Lung (tissue), 12 donors: ENCODE measurements around the gene EDA. TPM values are rescaled to one million over a fixed set of nuclear protein-coding genes. Genes with fewer than 3 reads are reported as not detected.

Experiments
- ATAC-seq: fragments of 200-7000 bp; cut with Tn5 transposase; one replicate; pipeline ENCODE4 v1.9.1; 2020; ENCODE audit warnings: moderate number of reproducible peaks; ENCODE audit not compliant: insufficient read depth, low FRiP score
- DNase-seq, 3 donors: peaks; one replicate each; pipeline ENCODE4 v3.0.0-alpha.2; 2013 to 2017
- H3K27ac ChIP-seq, 2 donors: one replicate each; pipeline ENCODE4 v1.5.1; 2013; ENCODE audit warnings: mild to moderate bottlenecking in 2 of 2, moderate library complexity in 2 of 2, control low read depth in 1 of 2, inconsistent platforms in 1 of 2, low read depth in 1 of 2, low read length in 1 of 2
- H3K27me3 ChIP-seq, 3 donors: one replicate each; pipeline ENCODE4 v1.5.1; 2013; ENCODE audit warnings: low read length in 2 of 3; ENCODE audit not compliant: control insufficient read depth in 3 of 3, insufficient read depth in 3 of 3
- H3K36me3 ChIP-seq, 4 donors: one replicate each; pipeline ENCODE4 v1.5.1; 2013; ENCODE audit warnings: low read length in 4 of 4, mild to moderate bottlenecking in 1 of 4, moderate library complexity in 1 of 4; ENCODE audit not compliant: control insufficient read depth in 4 of 4, insufficient read depth in 4 of 4
- H3K4me1 ChIP-seq, 5 donors: one replicate each; pipeline ENCODE4 v1.5.1; 2013; ENCODE audit warnings: low read length in 5 of 5, mild to moderate bottlenecking in 2 of 5, moderate library complexity in 1 of 5; ENCODE audit not compliant: control insufficient read depth in 5 of 5, insufficient read depth in 5 of 5
- H3K4me3 ChIP-seq: one replicate; pipeline ENCODE4 v1.5.1; 2013; ENCODE audit warnings: mild to moderate bottlenecking, control low read depth, moderate library complexity
- H3K9ac ChIP-seq, 2 donors: one replicate each; pipeline ENCODE4 v1.5.1; 2013; ENCODE audit warnings: low read length in 2 of 2, control low read depth in 1 of 2; ENCODE audit not compliant: insufficient read depth in 1 of 2
- H3K9me3 ChIP-seq, 4 donors: one replicate each; pipeline ENCODE4 v1.5.1; 2013; ENCODE audit warnings: low read length in 3 of 4, mild to moderate bottlenecking in 1 of 4, moderate library complexity in 1 of 4; ENCODE audit not compliant: control insufficient read depth in 4 of 4, insufficient read depth in 3 of 4
- WGBS, 2 donors: extraction: QIAGEN DNeasy Blood & Tissue Kit; methylation state at CpG; one replicate each; pipeline ENCODE4 v1.1.7; 2013; 5-methylcytosine and 5-hydroxymethylcytosine counted together
- polyA plus RNA-seq, 2 donors: library from polyadenylated mRNA; stranded (reverse); fragments of 200-250 nt; gene quantifications; one replicate each; pipeline ENCODE4 v1.2.1, GENCODE V29; 2013
- total RNA-seq, 2 donors: library from RNA; depleted of rRNA in 1 of 2; stranded (reverse); fragments of >200 nt in 1 of 2; gene quantifications; one replicate each; pipeline ENCODE4 v1.2.1, GENCODE V29; 2014 to 2021
- TF ChIP-seq, protein P1 (sequence below): IDR thresholded peaks from 2 replicates; pipeline ENCODE4 v1.5.1; 2012; ENCODE audit warnings: mild to moderate bottlenecking; ENCODE audit errors: control extremely low read depth, extremely low read depth
- donor health status: control.
- donor health status: control.
- donor health status: Bipolar disorder and iron deficiency.
- donor health status: healthy.
- donor health status: DM: yes; HTN: yes; CAD: no.

The EDA gene
- total and polyA plus RNA-seq, 4 donors: 0.93 to 7.9 (median 3.1) TPM

DNA sequence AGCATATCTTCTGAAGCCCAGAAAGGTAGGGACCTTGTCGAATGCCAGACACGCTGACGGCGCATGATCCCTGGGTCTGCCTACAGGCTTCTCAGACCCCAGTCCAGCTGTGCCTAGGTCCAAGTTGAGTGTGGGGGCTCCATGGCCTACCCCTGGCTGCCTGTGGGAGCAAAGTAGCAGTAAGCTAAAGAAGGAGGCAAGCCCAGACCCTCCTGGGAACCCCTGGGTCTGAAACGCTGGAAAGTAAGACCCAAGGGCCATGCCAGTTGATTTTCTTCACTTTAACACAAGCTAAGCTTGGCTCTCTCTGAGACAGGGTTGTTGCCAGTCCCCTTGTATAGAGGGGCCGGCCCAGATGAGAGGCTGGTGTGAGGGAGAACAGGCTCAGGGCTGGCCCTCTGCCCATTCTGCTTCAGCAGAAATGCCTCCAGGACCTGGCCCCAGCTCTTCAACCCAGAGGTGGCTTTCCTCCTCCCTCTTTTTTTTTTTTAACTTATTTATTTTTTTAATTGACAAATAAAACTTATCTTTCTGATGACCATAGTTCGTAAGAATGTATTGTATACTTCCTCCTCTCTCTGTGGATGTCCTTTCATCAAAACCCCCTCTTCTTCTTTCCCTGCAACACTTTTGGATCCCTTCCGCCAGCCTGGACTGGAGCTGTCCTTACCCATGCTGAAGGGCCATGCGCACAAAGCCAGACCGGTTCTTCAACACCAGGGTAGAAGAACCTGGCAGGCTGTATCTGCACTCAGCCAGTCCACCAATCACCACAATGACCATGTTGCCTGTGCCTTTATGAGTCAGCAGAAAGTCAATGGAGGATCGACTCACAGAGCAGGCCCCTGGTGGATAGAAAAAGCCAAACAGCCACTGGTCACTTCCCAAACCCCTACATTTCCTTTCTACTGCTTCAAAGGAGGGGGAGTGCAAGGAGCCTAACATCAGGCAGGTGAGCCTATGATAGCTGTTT is 426.8 kb downstream of the EDA start:
- TF ChIP-seq, protein P1, sequence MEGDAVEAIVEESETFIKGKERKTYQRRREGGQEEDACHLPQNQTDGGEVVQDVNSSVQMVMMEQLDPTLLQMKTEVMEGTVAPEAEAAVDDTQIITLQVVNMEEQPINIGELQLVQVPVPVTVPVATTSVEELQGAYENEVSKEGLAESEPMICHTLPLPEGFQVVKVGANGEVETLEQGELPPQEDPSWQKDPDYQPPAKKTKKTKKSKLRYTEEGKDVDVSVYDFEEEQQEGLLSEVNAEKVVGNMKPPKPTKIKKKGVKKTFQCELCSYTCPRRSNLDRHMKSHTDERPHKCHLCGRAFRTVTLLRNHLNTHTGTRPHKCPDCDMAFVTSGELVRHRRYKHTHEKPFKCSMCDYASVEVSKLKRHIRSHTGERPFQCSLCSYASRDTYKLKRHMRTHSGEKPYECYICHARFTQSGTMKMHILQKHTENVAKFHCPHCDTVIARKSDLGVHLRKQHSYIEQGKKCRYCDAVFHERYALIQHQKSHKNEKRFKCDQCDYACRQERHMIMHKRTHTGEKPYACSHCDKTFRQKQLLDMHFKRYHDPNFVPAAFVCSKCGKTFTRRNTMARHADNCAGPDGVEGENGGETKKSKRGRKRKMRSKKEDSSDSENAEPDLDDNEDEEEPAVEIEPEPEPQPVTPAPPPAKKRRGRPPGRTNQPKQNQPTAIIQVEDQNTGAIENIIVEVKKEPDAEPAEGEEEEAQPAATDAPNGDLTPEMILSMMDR: no peak
- H3K27me3 ChIP-seq: peaks cover 0 to 8% (median 6%) of the 10 kb centered on the region in 3 donors
- DNase-seq (peak in 2 of 3 donors; percentile 32), ATAC-seq (no peak)
- 79 to 84% methylated on average over 11 of the region's 11 CpGs for WGBS, 2 donors
- H3K36me3 ChIP-seq: no peaks in the 10 kb centered on the region
- no peak overlapping the region for H3K27ac ChIP-seq
- peaks cover 0 to 3% (median 0%) of the 10 kb centered on the region in 5 donors for H3K4me1 ChIP-seq
- no peak overlapping the region for H3K9ac ChIP-seq
- H3K4me3 ChIP-seq: no peak overlapping the region
- peaks cover 0 to 5% (median 0%) of the 10 kb centered on the region in 4 donors for H3K9me3 ChIP-seq

DNA sequence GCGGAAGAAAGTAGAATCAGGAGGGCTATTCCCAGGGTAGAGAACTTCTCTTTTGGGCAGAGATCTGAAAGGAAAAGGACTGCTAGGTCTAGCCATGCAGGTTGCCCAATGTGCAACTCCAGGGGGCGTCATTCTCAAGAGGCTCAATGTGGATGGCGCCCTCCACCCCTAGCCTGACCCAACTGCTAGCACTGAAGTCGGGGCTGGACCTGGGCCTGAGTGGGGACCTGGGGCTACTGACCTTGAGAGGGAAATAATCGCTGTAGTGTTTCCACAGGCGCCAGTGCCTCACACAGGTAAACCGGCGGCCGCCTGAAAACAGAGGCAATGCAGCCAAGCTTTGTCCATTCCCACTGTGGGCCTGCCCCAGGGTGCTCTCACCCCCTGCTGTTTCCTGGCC is 427.8 kb downstream of the EDA start:
- Histone ChIP-seq H3K27ac (no peak overlapping the region), H3K4me3 (no peak overlapping the region), H3K36me3 (no peaks in the 10 kb centered on the region), H3K9me3 (peaks cover 0 to 5% (median 0%) of the 10 kb centered on the region in 4 donors), H3K4me1 (peaks cover 0 to 3% (median 0%) of the 10 kb centered on the region in 5 donors), H3K27me3 (peaks cover 0 to 8% (median 6%) of the 10 kb centered on the region in 3 donors), H3K9ac (no peak overlapping the region)
- DNase-seq (no peak), ATAC-seq (no peak)
- TF ChIP-seq, protein P1: no peak
- WGBS, 2 donors: 85 to 97% methylated on average over 4 to 9 of the region's 9 CpGs

DNA sequence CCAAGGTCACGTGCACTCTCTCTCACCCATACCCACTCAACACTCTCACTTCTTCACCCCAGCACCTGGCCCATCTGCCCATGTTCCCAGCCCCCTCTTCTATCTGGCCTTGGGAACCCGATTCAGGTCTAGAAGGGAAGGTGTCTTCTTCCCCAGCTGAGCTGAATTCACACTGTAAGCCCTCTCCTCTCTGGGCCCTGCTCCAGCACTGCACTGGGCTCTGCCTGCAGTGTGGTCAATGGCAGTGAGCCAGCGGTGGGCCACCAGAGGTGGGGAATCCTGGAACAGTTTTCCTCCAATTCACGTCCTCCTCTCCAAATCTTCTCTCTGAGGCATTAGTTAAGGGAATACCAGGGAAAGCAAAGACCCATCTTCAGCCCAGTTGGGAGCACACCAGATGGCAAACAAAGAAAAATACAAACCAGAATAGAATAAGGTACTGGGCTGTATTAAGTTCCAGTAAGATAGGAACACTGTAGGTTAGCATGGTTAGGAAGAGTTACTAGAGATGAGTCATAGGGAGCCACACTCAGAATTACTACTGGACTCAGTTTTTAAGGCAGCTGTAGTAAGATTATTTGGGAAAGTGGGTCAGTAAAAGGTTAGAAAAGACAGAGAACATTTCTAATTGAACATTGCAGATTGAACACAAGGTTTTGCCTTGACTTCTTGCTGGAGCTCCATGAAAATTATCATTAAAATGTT is 428.8 kb downstream of the EDA start:
- DNase-seq: no peak
- ATAC-seq: no peak

More for the DNA sequence above, 428.8 kb downstream of the EDA start:
- Histone ChIP-seq H3K4me1 (peaks cover 0 to 3% (median 0%) of the 10 kb centered on the region in 5 donors), H3K27me3 (peaks cover 0 to 10% (median 9%) of the 10 kb centered on the region in 3 donors), H3K9ac (no peak overlapping the region), H3K4me3 (no peak overlapping the region), H3K36me3 (no peaks in the 10 kb centered on the region), H3K9me3 (peaks cover 0 to 5% (median 0%) of the 10 kb centered on the region in 4 donors), H3K27ac (no peak overlapping the region)
- TF ChIP-seq, protein P1: no peak
- 69 to 81% methylated on average over 4 of the region's 4 CpGs for WGBS, 2 donors
